Fibroblast of pulmonary artery (primary cell): ENCODE data around the gene SYT6.

Source experiments
- DNase-seq: peaks from one replicate; pipeline ENCODE4 v3.0.0-alpha.2; 2010; ENCODE audit warnings: low read depth
- H3K4me3 ChIP-seq: replicated peaks from 2 replicates; pipeline ENCODE4 v1.5.1; 2011; ENCODE audit warnings: low read depth, mild to moderate bottlenecking, control low read depth, low read length, moderate library complexity
- TF ChIP-seq, protein P1 (sequence below): IDR thresholded peaks from 2 replicates; pipeline ENCODE4 v1.5.1; 2011; ENCODE audit warnings: mild to moderate bottlenecking, control low read depth, low read length, inconsistent platforms; ENCODE audit errors: missing control alignments

The SYT6 gene

DNA sequence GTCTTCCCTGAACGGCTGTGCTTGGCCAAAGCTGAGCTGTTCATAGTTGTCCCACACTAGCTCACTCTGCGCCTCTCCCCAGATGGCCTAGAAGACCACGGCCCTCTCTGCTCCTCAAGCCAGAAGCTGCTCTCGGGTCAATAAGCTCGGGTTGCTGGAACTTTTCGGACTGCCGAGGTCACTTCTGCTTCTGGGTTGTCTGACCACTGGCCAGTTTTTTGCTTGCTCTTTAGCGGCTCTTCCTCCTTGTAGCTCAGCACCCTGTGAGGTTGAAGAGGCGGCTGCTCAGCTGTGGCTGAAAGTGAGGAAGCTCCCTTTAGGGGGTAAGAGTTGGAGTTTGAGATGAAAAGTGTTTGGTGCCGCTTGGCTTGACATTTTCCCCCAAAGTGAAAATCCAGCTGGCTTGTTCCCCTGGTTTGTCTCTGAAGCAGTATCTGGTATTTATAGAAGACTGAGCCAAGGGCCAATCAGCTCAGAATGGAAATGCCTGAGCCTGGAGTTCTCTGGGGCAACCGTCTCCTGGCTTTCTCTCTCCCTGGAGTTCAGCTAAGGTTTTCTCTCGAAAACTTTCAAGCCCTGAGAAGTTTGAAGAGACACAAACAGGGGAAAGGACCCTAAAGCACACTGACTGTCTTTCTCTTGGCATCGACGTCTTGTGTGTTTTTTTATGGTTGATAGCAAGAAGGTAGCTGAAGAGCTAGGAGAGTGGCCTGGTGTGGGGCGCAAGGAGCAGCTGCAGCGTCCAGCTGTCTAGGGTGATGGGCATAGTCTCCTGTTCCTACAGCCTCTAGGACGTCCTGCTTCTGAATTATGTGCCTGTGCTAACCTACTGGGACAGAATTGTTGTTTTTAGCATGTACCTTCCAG is 72.0 kb downstream of the SYT6 start:
- TF ChIP-seq, protein P1, sequence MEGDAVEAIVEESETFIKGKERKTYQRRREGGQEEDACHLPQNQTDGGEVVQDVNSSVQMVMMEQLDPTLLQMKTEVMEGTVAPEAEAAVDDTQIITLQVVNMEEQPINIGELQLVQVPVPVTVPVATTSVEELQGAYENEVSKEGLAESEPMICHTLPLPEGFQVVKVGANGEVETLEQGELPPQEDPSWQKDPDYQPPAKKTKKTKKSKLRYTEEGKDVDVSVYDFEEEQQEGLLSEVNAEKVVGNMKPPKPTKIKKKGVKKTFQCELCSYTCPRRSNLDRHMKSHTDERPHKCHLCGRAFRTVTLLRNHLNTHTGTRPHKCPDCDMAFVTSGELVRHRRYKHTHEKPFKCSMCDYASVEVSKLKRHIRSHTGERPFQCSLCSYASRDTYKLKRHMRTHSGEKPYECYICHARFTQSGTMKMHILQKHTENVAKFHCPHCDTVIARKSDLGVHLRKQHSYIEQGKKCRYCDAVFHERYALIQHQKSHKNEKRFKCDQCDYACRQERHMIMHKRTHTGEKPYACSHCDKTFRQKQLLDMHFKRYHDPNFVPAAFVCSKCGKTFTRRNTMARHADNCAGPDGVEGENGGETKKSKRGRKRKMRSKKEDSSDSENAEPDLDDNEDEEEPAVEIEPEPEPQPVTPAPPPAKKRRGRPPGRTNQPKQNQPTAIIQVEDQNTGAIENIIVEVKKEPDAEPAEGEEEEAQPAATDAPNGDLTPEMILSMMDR, result no peak
- no peak overlapping the region for H3K4me3 ChIP-seq
- DNase-seq, result no peak

DNA sequence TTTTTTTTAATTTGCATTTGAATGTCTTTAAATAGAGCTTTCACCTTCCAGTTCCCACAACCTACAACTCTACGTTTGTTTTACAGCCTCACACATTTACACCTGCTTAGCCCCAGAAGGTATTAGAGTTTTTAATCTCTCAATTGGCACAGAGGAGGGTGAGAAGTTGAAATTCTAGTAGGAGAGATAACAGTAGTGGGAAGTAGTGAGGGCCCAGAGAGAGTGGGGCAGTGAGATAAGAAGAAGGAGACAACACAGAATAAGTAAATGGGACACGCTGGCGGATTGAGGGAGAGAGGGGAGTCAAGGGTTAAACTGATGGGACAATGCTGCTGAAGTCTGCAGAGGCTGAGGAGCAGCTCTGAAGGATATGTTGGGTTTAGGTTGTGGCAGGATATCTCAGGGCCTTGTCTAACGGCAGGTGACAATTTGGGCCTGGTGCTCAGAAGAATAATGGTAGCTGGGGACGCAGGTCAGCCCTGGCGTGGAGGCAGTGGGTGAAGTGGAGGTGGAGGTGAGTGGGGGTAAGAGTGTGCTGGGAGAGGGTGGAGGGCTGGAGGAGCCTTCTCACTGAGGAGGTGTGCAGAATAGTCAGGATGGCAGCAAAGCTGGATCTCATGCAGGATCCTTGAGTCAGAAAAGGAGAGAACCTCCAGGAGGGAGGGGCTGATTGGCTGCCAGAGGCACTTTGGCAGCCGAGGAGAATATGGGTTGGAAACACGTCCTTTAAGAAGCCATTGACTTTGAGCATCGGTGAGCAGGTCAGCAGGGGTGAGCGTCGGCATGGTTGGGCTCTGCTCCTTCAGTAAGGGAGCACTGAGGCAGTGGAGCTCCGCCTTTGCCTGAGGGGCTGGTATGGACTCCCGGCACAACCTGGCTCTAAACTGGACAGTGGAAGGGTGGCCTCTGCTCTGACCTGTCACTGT is 72.9 kb downstream of the SYT6 start:
- DNase-seq, result no peak
- H3K4me3 ChIP-seq, result no peak overlapping the region
- TF ChIP-seq, protein P1, result no peak

DNA sequence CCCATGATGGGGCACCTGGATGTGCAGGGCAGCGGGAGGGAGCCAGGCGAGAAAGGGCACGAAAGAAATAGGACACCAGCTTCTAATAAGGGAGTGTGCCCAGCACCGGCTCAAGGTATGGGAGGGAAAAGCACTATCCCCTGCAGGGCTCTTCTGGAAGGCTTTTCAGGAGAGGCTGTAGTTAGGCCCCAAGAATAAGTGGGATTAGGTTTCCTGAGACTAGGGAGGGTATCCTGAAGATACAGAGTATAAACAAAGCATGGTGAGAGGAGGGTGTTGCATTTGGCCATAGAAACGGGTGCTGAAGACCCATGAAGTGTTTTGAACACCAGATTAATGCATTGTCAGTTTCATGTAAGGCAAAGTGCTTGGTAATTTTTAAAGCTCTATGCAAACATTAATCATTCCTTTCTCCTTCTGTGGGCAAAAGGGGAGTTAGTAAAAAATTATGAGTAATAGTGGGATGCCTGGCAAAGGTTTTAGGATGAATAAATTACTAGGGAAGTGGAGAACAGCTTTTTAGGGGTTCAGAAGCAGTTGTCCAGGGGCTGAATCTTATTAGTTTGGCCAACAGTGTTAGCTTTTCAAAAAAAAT is 74.0 kb downstream of the SYT6 start:
- TF ChIP-seq, protein P1, result no peak
- DNase-seq, result no peak

DNA sequence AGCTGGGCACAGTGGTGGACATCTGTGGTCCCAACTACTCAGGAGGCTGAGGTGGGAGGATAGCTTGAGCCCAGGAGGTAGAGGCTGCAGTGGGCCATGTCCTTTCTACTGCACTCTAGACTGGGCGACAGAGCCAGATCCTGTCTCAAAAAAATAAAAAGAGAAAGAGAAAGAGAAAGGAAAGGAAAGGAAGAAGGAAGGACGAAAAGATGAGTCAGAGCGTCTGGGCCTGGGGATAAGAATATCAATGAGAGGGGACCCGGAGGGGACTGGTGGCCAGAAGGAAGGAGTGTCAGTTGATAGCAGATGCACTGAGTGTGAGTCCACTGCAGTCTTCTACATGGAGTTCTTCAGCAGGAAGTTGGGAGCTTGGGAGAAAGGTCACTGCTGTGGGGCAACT is 75.6 kb downstream of the SYT6 start:
- TF ChIP-seq, protein P1, result no peak
- H3K4me3 ChIP-seq, result no peak overlapping the region
- no peak for DNase-seq

More for the DNA sequence above, 74.0 kb downstream of the SYT6 start:
- H3K4me3 ChIP-seq, result no peak overlapping the region

DNA sequence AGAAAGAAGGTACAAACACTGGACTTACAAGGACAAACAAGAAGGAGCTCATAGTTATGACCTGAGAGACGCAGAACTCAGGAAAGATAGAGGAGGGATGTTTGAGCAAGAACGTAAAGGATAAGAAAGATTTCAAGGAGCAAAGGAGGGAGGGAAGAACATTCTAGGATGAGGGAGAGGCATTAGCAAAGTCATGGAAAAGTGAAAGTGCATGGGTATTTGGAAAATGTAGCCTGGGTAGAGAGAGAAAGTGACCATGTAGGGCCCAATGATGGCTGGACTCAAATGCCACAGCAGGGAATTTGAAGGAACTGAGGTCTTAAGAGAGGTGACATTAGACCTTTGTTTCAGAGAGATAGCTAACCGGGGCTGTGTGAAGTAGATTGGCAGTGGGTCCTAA is 76.5 kb downstream of the SYT6 start:
- no peak overlapping the region for H3K4me3 ChIP-seq
- TF ChIP-seq, protein P1, result no peak
- no peak for DNase-seq

DNA sequence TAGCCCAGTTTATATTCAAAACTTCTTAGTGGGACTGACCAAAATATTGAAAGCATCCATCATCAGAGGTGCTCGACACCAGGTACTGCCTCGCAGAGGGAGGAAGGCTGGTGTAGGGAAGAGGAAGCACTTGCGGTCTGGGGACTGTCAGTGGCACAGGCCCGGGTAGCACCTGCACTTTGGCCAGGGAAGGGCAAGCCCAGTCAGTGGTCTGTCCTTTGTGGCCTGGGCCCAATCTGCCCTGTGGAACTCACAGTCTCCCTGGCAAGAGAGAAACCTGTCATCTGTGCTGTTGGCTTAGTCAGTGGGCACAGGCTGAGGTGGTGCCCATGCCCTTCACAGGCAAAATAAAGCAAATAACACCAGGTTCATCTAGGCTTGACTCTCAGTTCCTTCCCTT is 77.4 kb downstream of the SYT6 start:
- no peak for DNase-seq
- TF ChIP-seq, protein P1, result no peak
- H3K4me3 ChIP-seq, result no peak overlapping the region
